Fibroblast of peridontal ligament (primary cell): Measurements from ENCODE around the gene CMKLR1.

Experiments
- DNase-seq: peaks from one replicate; pipeline ENCODE4 v3.0.0-alpha.2; 2010; ENCODE audit errors: extremely low read depth

The CMKLR1 gene

DNA sequence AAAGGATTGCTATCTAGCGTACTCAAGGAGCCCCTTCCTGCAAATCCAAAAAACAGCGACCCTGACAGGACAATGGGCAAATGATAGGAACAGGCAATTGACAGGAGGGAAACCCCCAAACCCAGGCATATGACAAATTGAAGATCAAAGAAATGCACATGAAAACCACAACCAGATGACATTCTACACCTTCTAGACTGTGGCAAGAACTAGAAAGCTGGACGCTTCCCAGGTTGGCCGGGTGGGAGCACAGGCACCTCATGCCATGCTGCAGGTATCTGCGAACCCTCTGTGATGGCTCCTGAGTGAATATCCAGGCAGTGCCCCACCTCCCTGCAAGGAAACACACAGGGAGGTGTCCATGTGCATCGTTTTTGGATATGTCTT lies 37.1 kb downstream of the CMKLR1 start:
- DNase-seq: no peak

DNA sequence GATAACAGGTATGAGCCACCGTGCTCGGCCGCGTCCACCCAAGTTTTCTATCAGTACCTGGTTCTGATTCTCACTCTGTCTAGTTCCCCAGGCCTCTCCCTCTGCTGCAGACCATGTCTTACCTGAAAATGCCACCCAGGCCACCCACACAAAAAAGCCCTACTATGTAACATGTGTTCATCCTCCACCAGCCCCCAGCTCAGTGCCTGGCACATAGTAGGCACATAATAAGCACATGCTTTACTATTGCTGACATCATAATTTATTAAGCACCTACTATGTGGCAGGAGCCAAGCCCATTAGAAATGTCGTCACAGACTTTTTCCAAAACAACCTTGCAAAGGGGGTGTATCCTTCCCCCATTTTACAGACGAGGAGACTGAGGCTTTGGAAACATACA lies 37.8 kb downstream of the CMKLR1 start:
- DNase-seq: no peak

DNA sequence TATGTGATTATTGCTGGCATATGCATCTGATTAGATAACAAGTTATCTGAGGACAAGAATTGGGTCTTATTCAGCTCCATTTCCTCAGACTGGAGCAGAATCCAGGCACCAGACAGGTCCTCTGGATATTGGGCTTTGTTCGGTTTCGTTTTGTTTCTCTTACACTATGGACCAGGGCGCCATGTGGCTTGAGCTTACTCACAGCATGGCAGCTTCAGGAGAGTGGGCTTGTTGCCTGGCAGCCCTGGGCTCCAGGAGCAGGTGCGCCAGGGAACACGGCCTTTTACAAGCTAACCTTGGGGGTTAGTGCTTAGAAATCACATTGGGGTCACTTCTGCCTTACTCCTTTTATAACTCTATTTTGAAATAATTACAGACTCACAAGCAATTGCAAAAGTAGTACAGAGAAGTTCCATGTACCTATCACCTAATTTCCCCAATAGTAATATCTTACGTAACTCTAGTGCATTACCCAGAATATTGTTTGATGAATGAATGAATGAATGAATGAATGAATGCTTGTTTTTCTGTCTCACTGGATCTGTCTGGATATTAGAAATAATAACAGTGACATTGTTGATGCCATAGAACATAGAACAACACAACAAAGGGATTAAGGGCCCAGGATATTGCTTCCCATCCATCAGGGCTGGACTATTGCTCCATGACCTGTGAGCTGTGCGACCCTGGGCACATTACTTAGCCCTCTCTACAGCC lies 39.0 kb downstream of the CMKLR1 start:
- no peak for DNase-seq

DNA sequence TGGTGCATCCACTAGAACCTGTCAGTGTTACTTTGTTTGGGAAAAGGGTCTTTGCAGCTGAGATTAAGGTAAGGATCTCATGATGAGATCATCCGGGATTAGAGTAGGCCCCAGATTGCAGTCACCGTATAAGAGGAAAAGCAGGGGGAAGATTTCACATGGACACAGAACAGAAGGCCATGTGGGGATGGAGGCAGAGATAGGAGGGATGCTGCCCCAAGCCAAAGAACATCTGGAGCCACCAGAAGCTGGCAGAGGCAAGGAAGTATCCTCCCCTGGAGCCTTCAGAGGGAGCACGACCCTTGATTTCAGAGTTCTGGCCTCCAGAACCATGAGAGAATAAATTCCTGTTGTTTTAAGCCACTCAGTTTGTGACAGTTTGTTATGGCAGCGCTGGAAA lies 39.6 kb downstream of the CMKLR1 start:
- no peak for DNase-seq

DNA sequence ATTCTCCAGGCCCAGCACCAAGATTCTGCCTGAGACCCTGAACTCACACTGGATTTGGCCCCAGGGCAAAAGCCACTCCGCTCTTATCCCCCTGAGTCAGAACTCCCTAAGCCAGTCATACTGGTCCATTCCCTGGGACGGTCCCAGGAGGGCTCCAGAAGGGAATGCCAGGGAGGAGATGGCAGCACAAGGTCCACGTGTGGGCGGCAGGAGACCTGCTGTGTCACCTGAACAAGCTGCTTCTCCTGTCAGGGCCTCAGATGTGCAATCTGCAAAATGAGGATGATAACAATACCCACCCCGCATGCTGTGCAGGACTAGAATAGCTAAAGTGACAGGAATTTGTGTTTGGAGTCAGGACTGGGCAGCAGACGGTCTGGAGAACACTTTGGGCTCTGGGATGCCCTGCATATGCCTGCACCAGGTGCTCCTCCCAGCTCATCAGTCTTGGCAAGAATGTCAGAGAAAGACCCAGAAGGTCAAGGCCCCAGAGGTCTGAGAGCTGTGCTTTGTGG lies 40.3 kb downstream of the CMKLR1 start:
- DNase-seq: no peak

DNA sequence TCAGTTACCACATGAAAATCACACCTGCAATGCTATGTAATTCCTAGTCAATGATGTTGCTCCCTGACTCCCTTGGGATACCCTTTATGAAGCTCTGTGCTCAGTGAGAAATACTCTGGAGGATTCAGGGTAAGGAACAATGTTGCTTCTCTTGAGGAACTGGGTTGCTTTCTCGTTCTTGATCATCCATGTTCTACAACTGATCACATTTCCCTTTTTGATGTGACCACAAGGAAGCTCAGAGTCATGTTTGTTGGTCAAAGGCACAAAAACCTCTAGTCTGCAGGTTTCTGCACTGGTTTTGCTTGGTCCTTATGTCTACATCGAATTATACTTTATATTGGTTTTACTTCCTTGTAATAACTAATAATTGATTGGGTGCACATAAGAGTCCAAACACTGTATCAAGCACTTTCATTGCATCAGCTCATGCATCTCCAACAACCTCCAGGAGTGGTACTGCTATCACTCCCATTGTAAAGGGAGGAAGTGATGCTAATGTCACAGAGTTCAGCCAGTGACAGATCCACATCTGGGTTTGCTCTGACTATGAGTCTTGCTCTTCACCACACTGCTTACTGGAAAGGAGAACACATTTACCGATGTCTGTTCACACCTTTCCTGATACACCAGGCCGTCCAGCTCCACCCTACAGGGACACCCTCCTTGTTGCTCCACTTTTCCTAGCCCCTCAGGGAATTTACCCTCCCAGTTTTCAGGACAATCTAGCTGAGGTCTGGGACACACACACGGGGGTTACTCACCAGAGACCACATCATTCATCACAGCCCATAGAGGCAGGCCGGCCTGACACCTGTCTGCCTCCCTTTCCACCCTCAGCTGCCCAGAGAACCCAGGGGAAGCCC lies 41.0 kb downstream of the CMKLR1 start:
- DNase-seq: no peak

DNA sequence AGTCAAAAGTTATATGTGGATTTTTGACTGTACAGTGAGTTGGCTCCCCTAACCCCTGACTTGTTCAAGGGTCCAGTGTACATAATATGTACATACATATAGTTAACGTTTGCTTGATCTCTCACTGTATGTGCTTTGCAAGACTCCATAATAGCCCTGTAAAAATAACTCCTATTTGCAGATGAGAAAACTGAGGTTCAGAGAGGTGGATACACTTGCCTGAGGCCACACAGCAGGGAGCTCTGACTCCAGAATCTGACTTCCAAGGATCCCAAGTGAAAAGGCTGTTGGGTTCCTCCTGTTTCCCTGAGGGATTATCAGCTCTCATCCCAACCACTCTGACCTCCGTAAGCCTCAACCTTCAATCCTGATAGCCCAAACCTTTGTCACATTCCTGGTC lies 41.7 kb downstream of the CMKLR1 start:
- no peak for DNase-seq

DNA sequence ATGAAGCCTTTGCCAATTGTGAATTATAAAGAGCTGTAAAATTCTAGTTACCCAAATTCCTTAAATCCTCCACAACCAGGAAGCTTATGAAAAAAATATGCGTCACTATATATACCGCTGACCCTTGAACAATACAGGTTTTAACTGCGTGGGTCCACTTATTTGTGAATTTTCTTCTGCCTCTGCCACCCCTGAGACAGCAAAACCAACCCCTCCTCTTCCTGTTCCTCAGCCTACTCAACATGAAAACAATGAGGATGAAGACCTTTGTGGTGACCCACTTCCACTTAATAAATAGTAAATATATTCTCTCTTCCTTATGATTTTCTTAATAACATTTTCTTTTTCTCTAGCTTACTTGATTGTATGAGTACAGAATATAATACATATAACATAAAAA lies 42.2 kb downstream of the CMKLR1 start:
- no peak for DNase-seq

DNA sequence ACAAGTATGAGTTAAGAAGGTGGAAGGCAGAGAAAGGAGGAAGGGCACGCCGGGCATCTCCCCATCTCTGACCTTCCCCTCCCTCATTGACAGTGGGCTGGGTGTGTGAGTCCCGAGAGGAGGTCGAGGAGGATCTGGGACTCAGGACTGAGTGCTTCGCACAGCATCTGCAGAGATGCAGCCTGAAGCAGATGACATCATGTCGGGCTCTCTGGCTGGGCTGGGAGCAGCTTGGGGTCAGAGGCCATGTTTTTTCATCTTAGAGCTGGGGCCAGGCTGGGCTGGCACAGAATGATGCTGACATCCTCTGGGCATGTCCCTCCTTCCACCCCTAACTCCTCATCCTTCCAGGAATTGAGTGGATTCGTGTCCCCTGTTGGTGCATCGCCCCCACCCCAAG lies 43.5 kb downstream of the CMKLR1 start:
- DNase-seq: no peak

DNA sequence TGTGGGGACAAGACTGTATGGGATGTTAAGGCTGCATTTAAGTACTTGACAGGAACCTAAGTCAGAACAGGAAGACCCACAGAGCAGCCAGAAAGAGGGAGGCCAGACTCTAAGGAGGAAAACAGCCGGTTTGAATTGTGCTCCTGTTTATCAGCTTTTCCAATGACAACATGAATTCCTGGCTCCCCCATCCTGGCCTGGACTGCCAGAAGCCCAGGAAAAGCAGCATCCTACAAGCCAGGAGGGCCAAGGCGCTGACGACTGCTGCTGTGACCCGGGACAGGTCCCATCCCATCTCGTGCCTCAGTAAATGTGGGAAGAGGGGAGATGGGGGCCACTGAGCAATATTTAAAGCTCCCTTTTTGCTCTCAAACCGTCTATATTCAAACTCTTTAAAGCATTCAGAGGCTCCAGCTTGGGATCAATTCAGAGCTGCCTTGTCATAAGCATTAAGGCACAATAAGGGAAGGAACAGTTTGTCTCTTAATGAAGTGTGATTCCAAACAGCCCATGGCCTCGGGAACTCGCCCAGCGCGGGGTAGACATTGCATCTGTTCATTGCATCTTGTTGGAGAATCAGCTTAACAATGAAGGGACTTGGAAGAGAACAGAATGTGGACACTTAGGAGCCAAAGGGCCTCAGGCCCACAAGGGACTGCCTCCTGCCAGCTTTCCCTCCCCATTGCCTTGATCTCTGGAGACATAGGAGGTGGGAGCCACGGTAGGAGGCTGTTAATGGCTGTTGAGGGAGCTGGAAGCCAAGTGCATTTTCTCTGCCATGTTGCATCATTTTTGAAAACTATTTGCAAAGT lies 49.6 kb downstream of the CMKLR1 start:
- no peak for DNase-seq

DNA sequence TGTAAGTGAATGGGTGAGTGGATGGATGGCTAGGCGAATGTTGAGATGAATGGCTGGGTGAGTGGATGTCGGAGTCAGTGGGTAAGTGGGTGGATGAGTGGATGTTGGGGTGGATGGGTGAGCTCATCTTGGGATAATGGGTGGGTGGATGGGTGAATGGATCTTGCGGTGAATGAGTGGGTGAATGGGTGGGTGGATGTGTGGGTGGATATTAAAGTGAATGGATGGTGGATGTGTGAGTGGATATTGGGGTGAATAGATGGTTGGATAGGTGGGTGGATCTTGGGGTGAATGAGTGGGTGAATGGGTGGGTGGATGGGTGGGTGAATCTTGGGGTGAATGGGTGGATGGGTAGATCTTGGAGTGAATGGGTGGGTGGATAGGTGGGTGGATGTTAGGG lies 51.9 kb downstream of the CMKLR1 start:
- DNase-seq: no peak

DNA sequence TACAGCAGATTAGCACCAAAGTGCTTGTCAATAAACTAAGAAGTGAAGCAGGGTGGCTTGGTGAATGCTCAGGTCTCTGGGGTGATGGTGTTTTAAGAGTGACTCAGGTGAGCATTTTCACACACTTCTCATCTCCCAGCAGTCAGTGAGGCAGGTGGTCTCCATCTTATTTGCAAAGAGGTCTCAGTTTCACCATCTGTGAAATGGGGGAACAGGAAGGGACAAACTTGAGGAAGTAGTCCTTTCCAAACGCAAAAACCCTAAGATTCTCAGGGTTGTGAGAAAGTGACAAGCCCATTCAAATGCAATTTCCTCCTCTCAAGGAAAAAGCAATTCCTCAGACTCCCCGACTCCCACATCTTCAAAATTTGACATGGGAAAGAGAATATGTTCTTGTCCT lies 54.1 kb downstream of the CMKLR1 start:
- DNase-seq: no peak

DNA sequence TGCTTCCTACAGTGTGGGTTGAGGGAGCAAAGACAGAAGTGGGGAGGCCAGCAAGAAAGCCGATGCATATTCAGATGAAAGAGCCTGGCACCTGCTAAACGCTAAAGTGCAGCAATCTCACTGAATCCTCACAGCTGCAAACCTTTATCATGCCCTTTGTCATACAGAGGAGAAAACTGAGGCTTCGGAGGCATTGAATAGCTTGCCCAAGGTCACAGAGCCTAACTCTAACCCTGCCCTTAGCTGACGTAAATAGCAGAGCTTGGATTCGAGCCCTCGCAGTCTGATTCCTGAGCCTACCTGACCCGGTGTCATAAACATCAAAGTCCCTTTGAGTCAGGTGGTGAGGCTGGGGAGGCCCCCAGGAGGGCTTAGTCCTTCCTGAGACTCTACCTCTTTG lies 54.9 kb downstream of the CMKLR1 start:
- DNase-seq: no peak

DNA sequence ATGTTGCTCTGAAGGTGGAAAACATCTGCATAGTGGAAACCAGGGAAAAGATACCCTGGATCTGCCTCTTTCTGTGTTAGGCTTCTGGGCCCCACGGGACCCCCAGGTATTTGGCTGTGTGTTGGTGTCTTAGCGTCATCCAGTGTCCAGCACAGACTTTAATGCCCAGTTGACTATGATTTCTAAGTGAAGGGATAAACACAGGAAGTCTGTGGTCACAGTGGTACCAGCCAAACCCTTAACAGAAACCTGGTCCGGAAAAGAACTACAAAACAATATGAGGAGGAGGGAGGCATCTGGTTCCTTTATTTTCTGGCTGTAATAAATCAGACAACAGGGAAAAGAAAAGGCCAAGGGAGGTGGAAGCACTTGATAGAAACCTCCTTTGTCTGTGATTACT lies 56.4 kb downstream of the CMKLR1 start:
- no peak for DNase-seq

DNA sequence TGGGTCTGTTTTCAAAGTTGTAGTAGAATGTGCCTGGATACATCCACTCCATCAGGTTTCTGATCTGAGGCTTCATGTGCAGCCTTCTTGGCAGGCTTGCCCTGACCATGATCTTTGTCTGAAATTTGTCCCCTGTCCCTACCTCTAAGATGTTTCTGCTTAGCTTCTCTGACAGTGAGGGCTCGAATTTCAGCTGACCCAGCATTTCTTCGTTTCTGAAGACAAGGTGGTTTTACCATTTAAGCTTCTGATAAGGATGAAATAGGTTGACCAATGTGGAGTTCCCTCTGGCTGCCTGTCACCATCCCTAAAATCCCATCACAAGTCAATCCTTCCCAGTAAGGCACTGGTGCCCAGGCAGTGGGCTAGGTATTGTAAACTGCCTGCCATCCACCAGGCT lies 57.0 kb downstream of the CMKLR1 start:
- DNase-seq: no peak

DNA sequence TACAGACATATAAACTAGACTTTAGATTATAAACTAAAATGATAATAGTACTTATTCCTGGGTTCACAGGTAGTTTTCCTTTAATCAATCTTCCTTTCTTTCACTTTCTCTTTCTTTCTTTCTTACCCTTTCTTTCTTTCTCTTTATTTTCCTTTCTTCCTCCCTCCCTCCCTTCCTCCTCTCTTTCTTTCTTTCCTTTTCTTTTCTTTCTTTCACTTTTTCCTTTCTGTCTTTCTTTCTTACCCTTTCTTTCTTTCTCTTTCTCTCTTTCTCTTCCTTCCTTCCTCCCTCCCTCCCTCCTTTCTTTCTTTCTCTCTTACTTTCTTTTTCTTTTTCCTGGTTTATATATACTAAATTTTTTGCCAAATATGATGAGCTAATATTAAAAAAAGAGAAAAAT lies 61.5 kb downstream of the CMKLR1 start:
- DNase-seq: no peak

DNA sequence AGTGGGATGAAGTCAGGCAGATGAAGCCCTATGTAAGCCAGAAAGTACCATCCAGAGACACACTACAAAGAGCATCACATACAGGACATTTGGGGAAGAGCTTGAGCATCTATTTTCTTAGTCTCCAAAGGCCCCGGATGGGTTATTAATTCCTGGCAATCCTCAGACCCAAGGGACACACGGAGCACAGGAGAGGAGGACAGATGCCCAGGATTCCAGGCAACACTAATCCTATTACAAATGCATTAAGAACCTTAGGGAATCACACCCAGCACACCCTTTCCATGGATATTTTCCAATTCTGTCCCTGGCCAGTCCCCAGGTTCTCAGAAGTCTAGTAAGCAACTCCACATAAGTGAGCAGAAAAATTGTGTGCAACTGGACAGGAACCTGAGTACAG lies 65.9 kb downstream of the CMKLR1 start:
- DNase-seq: no peak

DNA sequence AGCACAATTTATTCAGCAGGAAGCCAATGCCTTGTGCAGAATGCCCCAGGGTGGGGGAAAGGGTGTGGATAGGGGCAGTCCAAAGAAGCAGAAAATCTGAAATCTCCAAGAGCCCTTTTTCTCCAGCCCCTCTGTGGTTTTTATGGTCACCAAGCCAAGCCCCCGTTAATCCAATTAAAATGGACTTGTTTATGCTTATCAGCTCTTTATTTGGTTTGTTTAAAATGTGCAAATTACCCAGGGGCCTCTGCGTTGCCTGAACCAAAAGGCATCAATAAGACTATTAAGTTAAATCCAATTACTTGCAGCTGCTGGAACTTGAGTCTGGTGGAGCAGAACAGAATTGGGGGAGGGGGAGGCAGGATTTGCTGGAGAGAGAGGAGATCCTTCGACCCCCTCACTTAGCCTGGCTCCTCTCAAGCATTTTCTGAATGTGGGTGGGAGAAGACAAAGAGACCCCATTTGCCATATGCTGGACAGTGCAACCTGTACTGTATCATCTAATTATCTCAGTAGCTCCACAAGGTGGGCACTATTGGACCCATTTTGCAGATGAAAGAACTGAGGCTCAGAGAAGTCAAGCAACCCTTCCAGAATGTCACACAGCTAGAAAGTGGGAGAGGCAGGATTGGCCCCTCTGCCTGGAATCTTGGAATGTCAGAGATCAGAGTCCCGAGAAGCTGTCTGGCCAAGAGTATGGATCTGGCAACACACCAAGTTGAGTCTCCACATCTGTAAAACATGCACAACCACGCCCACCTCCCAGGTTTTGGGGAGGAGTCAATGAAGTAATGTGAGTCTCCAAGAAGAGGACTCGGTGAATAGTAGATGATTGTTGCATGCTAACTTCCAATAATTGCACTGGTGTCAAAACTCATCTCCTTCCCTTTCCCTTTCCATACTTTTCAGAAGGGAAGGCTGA lies 66.9 kb downstream of the CMKLR1 start:
- no peak for DNase-seq

DNA sequence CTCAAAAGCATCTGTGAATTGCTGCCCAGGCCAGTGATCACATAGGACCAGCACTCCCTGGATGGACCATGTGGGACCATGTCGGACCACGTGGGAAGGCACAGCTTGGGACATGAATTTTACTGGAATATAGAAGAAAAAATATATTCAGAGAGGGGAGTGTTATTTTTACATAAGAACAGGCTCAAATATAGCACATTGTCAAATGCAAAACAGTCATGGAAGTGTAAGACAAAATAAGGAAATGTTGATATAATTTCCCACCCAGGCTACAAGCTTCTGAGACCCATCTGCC lies 68.3 kb downstream of the CMKLR1 start:
- DNase-seq: no peak

DNA sequence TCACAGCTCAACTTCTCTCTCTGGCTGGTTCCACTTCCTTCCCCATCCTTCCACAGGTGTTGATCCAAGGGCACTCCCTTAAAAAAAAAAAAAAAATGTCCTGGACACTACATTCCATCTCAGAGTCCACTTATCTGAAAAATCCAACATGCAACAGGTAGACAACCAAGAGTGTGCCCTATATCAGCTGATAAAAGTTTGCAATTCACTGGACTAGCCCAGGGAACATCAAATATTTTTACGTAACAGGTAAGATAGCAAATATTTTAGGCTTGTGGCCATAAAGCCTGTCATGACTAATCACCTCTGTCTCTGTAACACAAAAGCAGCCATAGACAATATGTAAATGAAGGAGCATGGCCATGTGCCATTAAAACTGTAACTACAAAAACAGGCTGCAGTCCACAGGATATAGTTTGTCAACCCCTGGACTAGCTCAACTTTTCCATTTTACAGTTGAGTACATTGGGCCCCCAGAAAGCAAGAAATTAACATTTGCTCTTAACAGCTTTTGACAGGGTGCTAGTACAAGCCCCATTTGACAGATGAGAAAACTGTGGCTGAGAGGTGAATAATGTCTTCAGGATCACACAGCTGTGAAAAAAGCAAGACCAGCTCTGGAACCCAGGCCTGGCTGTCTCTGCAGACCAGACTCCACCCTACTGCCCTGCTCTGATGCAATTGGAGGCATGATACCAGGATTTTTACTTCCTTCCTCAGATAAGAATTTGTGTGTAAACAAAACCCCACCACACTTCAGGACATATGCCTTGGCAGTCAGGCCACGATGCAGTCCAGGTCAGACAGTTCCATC lies 68.9 kb downstream of the CMKLR1 start:
- no peak for DNase-seq

DNA sequence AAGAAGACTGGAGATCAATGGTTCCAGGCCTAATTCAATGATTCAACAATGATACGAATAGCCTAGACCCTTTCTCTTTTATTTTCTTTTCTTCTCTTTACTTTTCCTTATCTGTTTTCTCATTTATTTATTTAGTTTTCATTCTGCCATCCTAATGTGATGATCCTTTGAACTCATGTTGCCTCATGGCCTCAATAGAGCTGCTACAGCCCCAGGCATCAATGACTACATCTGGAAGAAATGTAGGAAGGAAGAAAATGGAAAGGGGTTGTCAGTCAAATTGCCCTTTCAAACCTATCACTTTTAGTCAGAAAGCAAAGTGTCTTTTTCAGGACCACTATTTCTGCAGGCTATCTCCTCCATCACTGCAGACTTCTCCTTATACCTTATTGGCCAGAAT lies 69.9 kb downstream of the CMKLR1 start:
- no peak for DNase-seq
